Left hindlimb (tissue), 1 donor: Measurements from ENCODE around the gene ACP7.
"Not testable (repeated sequence)": the region's sequence is repeated elsewhere in the genome, so short reads cannot be mapped to it uniquely, and the experiment has no call there.

Experiments
- DNase-seq: peaks from one replicate; pipeline ENCODE4 v3.0.0-alpha.2; 2018

Gene ACP7, protein sequence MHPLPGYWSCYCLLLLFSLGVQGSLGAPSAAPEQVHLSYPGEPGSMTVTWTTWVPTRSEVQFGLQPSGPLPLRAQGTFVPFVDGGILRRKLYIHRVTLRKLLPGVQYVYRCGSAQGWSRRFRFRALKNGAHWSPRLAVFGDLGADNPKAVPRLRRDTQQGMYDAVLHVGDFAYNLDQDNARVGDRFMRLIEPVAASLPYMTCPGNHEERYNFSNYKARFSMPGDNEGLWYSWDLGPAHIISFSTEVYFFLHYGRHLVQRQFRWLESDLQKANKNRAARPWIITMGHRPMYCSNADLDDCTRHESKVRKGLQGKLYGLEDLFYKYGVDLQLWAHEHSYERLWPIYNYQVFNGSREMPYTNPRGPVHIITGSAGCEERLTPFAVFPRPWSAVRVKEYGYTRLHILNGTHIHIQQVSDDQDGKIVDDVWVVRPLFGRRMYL

GRCh38 chr19:39083983-39084731 lies at the start of gene ACP7:
ACP7 (plus strand) TSS chr19:39084368; CDS start chr19:39085270, 902 bp downstream.
- DNase-seq: no peak

DNA sequence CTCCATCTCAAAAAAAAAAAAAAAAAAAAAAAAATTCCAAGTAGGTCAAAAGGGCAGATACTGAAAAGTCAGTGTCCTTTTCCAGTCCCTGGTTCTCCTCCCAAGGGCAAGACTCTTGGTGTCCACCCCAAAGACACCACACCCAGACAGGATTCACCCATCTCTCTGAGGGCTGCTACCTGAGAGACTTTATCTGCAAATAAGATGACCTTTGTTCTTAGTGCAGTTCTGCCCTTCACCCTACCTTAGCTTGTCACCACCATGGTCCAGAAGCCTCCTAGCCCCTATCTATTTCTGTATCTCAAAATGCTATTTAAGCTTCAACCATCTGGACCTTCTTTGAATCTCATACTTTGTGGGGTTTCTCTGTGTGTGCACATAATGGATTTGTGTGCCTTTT lies 47.6 kb upstream of the ACP7 start:
- no peak for DNase-seq

DNA sequence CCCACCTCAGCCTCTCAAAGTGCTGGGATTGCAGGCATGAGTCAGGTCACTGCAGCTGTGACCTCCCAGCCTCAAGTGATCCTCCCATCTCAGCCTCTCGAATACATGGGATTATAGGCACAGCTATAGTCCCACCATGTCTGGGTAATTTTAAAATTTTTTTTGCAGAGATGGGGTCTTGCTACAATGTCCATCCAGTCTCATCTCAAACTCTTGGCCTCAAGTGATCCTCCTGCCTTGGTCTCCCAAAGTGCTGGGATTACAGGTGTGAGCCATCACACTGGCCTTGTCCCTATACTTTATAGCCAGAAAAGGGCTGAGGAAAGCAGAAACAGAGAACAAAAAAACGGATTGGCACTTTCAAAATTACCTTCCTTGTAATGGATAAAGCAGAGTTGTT lies 47.0 kb upstream of the ACP7 start:
- DNase-seq: no peak

- DNase-seq: no peak
Measured at GRCh38 chr19:39038098-39038497, 46.1 kb upstream of the ACP7 start.

DNA sequence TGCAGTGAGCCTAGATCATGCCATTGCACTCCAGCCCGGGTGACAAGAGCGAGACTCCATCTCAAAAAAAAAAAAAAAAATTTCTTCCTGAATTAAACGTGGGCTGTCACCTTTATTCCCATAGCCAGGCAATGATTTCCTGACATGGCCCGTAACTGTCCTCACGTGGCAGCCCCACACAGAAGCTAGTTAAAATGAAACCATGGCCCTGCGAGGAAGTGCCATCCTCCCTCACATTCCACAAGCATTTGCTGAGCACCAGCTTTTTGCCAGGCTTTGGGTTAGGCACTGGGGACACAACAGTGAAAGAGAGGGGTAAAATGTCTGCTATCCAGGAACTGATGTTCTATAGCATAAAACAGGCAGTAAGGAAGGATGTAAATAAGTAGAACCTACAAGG lies 38.7 kb upstream of the ACP7 start:
- no peak for DNase-seq

- no peak for DNase-seq
Measured at GRCh38 chr19:39046037-39046821, 37.9 kb upstream of the ACP7 start.

GRCh38 chr19:39047073-39047472 lies 37.1 kb upstream of the ACP7 start:
- DNase-seq: no peak

GRCh38 chr19:39052243-39052746 lies 31.9 kb upstream of the ACP7 start:
- no peak for DNase-seq

DNA sequence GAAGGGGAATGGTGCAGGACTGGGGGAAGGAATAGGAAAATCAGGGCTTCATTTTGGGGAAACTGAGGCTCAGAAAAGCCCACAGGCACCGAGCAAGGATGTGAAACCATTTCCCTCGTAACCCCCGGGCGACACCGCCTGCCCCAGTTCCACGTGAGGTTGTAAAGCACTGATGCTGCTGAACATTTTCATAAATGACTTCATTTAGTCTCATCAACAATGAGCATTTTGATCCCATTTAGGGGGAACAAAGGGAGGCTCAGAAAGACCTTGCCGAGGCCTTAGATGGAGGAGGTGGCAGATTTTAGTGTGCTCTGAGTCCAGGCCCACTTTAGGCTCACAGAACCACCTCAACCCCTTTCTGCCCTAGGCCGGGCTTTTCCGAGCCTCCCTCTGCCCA lies 31.3 kb upstream of the ACP7 start:
- no peak for DNase-seq

DNA sequence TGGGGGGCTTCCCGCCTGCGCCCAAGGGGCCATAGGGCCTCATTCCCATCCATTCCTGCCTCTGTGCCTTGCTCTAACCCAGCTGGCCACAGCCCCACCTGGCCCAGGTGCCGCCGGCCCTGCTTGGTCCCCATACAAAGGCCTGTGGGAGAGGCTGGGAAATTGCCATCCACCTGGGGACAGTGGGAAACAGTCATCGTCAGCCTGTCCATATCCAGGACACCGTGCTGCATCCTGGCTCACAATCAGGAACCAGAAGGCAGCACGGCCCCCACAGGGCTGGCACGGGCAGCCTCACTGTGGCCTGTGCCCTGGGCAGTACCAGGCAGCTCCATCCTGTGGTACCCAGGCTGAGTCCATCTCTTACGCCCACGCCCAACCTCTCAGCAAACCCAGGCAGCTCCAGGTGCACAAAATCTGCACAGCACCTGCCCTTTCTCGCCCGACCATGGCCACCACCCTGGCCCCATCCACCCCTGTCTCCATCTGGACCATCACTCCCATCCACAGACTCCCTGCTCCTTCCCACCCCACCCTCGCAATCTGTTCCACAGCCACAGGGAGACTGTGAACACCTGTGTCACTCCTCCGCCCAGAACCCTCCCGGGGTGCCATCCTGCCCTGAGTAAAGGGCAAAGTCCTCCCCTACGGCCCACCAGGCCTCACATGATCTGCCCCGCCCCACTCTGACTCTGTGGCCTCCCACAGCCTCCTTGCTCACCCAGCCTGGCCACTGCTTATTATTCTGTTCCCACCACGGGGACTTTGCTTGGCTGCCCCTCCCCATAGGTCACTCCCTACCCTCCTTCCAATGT lies 30.7 kb upstream of the ACP7 start:
- no peak for DNase-seq

DNA sequence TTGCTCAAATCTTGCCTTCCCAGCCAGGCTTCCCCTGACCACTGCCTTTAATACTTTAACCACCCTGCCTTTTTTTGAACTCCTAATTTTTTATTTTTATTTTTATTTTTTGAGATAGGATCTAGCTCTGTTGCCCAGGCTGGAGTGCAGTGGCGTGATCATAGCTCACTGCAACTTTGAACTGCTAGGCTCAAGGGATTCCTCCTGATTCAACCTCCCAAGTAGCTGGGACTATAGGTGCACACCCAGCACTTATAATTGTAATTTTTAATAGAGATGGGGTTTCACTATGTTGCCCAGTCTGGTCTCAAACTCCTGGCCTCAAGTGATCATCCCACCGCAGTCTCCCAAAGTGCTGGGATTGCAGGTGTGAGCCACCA lies 30.1 kb upstream of the ACP7 start:
- no peak for DNase-seq

DNA sequence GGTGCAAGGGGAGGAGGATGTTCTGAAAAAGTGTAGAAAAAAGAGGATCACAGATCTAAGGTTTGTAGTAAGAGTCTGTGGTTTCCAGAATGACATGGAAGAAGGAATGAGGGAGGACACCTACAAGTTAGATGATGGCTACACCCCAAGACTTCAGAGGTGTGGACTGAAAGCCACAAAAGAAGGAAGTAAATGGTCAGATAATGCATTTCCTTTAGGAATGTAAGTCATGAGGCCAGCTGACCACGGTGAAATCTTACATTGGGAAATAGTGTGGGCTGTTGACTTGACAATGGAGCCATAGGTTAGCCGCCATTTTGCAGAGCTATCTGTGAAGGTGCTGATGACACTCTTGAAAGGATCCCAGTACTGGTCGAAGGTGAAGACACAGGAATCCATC lies 26.6 kb upstream of the ACP7 start:
- DNase-seq: no peak

- no peak for DNase-seq
Measured at GRCh38 chr19:39059302-39059701, 24.9 kb upstream of the ACP7 start.

DNA sequence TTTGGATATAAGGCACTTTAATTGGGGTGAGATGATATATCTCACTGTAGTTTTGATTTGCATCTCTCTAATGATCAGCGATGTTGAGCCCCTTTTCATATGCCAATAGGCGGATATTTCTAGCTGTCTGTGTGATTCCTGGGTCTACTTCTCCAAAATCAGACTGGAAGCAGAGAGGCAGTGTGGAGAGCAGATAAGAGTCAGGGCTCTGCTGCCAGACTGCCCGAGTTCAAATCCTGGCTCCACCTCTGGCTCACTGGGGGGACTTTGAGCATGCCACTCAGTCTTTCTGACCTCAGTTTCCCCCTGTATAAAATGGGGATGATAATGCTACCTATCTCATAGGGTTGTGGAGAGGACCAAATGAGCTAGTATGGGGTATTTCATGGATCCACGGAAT lies 24.0 kb upstream of the ACP7 start:
- no peak for DNase-seq

GRCh38 chr19:39064405-39064804 lies 19.8 kb upstream of the ACP7 start:
- DNase-seq: no peak

DNA sequence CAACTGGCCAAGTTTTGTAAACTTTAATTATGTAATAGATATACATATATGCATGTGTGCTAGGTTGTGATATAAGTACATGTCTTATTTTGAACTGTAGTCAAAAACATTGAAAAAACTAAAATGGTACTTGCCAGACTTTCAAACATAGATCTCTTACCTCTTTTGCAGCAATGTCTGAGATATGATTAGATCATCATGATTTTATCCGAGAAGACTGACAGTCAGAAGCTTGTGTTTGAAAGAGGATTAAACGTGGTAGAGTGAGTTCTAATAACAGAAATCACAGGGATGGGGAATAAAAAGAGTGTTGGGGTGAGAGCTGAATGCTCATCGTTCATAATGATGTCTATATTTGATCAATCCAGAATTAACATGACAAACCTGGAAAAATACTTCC lies 18.2 kb upstream of the ACP7 start:
- no peak for DNase-seq

GRCh38 chr19:39067104-39067503 lies 17.1 kb upstream of the ACP7 start:
- no peak for DNase-seq

- not testable (repeated sequence) for DNase-seq
Measured at GRCh38 chr19:39068259-39068658, 15.9 kb upstream of the ACP7 start.

- DNase-seq: no peak
Measured at GRCh38 chr19:39070888-39071287, 13.3 kb upstream of the ACP7 start.

GRCh38 chr19:39074205-39074692 lies 9.9 kb upstream of the ACP7 start:
- no peak for DNase-seq

GRCh38 chr19:39074942-39075341 lies 9.2 kb upstream of the ACP7 start:
- no peak for DNase-seq

DNA sequence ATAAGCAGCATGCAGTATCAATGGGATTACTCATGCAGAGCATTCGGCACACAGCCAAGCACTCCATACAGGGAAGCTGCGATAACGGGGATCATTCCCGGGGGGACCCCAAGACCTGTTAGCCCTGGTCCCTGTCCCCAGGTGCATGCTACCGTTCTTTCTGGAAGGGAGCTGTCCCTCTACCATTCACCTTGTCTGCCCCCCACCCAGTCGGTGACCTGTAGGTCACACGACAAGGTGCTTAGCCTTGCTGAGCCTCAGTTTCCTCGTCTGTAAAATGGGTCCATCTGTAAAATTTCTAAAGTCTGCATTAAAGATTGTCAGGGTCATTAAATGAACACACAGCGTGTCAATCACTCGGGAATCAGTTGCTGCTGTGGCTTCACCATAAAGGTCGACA lies 6.8 kb upstream of the ACP7 start:
- no peak for DNase-seq
